ENCODE measurements around the gene SH3RF3.
A peak's percentile ranks its signal among the peaks of the same experiment; 100 is the strongest.

The SH3RF3 gene

DNA sequence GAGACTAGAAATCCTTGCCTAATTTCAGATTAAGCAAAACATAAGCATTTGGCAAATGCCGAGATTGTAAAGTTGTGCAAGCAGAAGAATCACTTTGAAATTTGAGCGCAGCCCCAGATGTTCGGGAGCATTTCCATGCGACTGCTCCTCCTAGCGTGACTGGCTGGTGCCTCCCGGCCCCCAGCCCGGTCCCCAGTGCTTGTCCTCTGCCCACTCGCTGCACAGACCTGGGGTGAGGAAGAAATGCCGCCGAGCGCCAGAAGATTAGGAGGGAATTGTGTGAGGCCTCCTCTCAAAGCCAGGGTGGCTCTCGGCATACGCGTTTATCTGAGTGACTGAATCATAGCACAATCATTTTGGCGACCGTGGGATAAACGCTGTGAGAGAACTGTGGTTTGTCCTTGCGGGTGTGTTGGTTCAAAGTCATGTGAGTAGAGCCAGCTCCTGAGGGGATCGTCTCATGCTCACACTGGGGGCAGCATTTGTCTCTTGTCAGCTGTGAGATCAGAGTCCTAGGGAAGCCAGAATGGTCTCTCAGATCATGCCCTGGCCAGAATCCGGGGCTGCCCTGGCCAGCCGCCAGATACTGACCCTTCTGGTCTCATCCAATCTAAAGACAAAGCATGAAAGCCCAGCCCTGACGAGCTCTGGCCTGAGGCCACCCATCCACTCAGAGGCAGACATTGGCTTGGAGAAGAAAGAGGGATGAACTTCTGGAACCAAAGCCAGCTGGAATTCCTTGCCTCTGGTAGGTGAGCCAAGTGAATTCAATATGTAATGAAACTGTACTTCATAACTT is 189.3 kb downstream of the SH3RF3 start:
- in situ Hi-C loops (cut with HindIII; ENCODE audit: low pct_unique_long_range_greater_than_20kb, low sequenced_read_pairs) = no loop called here
- no peak for DNase-seq (ENCODE audit: low read depth in 1 of 2, low spot score in 1 of 2)
- TF ChIP-seq JUND (IDR thresholded peaks at IDR 0.05; ENCODE audit: low read depth) = no peak

DNA sequence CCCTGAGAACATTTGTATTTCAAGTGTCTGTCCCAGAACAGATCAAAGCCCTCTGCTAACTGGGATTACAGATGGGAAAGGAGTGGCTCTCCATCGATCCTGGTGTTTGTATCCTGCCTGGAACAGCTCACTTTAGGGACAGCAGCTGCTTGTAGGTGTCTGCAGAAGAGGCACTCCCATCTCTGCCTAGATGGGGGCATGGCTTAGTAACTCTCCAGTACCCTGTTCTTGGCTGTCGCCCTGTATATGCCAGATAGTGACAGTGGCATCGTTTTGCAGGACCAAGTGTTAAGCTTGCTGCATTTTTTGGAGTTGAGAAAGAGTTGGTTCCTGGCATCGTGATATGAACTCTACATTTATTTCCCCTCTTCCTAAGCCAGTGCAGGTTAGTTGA is 189.9 kb downstream of the SH3RF3 start:
- in situ Hi-C loops (cut with HindIII; ENCODE audit: low pct_unique_long_range_greater_than_20kb, low sequenced_read_pairs) = no loop called here
- no peak for DNase-seq (ENCODE audit: low read depth in 1 of 2, low spot score in 1 of 2)
- no peak for TF ChIP-seq JUND (IDR thresholded peaks at IDR 0.05; ENCODE audit: low read depth)

DNA sequence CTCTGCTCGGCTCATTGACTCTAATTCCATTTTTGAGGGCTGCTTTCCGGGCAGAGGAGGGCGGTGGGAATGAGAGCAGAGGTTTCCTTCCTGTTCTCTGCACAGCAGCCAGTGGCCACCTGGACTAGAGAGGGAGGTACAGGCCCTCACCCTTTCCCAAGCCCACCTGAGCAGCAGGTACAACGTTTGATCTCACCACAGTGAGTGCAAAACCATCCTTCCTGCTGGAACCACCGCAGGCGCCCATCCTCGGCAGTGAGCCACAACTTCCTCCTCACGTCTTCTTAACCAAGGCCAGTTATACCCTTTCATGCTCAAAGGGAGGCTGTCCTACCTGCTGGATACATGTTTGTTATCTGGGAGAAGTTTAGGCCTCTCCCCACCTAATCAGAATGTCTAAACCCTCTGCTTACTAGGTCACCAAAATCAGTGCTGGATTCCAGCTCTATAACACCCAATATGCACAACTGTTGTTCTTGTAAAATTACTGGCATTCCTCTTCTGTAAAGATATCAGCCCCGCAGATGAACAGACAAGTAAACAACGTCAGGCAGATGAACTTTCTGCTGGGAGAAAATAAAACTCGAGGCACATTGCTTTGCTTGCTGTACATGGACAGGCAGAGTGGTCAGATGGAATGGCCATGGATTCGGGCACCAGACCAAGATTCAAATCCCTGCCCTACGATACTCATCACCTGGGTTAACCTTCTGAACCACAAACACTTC is 191.4 kb downstream of the SH3RF3 start:
- in situ Hi-C loops (cut with HindIII; ENCODE audit: low pct_unique_long_range_greater_than_20kb, low sequenced_read_pairs) = no loop called here
- no peak for DNase-seq (ENCODE audit: low read depth in 1 of 2, low spot score in 1 of 2)
- TF ChIP-seq JUND (IDR thresholded peaks at IDR 0.05; ENCODE audit: low read depth) = no peak

DNA sequence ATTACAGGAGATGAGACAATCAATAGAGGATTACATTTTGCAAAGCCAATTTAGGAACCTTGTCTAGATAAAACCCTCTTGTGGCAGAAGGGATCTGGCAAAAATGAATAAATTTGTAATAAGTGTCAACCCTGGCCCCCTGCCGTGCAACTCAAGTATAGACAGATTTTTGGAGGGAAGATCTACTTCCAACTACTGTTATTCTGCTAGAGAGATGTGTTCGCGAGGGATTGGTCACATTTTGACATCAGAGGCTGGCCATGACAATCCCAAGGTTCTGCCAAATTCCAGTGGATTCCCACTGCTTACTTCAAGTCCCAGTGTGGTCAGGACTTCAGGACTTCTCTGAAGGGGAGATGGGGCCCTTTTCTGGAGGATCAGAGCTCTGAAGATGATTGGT is 192.6 kb downstream of the SH3RF3 start:
- no peak for TF ChIP-seq JUND (IDR thresholded peaks at IDR 0.05; ENCODE audit: low read depth)
- DNase-seq (ENCODE audit: low read depth in 1 of 2, low spot score in 1 of 2) = no peak
- in situ Hi-C loops (cut with HindIII; ENCODE audit: low pct_unique_long_range_greater_than_20kb, low sequenced_read_pairs) = no loop called here

DNA sequence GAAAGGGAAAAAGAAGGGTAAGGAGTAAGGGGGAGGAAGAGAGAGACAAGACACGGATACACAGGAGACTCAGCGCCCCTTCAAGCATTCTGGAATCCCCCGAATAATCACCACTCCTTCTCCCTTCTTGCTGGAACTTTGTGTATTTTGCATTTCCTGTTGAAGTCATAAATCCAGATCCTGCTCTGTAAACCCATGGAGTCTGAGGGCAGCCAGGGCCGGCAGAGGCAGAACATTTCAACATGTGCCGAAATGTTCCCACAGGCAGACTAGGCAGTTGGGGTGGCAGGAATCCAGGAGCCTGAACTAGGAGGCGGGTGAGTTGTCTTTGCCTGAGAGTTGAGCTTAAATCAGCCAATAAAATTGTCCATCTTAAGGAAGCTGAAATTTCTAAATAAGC is 193.1 kb downstream of the SH3RF3 start:
- TF ChIP-seq JUND (IDR thresholded peaks at IDR 0.05; ENCODE audit: low read depth) = no peak
- in situ Hi-C loops (cut with HindIII; ENCODE audit: low pct_unique_long_range_greater_than_20kb, low sequenced_read_pairs) = no loop called here
- DNase-seq (ENCODE audit: low read depth in 1 of 2, low spot score in 1 of 2) = no peak

DNA sequence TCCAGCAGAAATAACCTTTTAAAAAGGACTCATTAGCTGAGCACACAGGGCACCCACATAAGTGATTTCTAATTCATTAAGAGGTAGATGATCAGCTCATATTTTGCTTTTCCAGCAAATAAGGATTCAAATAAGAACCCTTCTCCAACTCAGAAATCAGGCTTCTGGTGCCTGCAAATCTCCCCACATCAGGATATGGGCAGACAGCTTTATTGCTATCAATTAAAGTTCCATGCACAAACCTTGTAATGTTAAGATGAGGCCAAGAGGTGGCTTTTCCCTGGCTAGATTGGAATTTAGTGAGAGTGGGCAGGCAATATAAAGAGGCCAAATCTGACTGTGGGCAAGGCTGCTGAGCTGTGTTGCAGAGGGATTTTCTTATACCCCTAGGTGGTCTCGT is 193.6 kb downstream of the SH3RF3 start:
- no peak for DNase-seq (ENCODE audit: low read depth in 1 of 2, low spot score in 1 of 2)
- TF ChIP-seq JUND (IDR thresholded peaks at IDR 0.05; ENCODE audit: low read depth) = no peak
- in situ Hi-C loops (cut with HindIII; ENCODE audit: low pct_unique_long_range_greater_than_20kb, low sequenced_read_pairs) = no loop called here

DNA sequence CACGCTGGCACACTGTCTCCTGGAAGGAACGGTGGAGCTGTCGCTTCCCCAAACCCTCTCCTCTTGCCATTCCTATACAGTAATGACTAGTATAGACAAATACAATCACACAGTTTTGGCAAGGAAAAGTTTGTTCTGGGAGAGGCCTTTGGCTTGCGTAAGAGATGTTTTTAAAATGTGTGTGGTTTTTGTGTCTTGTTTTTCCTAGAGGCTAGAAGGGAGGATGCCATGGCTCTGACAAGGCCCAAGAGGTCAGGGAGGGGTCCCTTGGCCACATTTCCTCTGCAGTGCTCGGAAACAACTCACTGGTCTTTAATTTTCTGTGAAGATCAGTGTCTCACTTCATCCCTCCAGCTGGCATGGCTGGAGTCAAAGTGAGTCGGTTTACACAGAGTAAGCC is 195.9 kb downstream of the SH3RF3 start:
- DNase-seq (ENCODE audit: low read depth in 1 of 2, low spot score in 1 of 2) = no peak
- in situ Hi-C loops (cut with HindIII; ENCODE audit: low pct_unique_long_range_greater_than_20kb, low sequenced_read_pairs) = no loop called here
- TF ChIP-seq JUND (IDR thresholded peaks at IDR 0.05; ENCODE audit: low read depth) = no peak

DNA sequence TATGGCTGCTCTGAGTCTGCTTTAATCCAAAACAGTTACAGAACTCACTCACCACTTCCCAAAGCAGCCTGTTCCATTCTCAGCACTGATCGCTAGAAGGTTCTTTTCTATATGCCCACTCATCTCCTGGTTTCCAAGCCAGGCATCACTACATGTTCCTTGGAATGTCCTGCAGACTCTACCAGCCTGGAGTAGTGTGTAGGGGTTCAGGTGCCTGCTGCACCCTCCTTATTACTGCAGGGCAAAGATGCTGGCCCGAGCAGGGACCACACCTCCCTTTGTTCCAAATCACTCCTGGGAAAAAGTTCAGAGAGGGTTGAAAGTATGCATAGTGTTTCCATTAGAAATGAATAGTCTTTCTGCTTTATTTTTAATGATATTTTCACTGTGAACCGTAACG is 196.6 kb downstream of the SH3RF3 start:
- DNase-seq (ENCODE audit: low read depth in 1 of 2, low spot score in 1 of 2) = no peak
- in situ Hi-C loops (cut with HindIII; ENCODE audit: low pct_unique_long_range_greater_than_20kb, low sequenced_read_pairs) = no loop called here
- TF ChIP-seq JUND (IDR thresholded peaks at IDR 0.05; ENCODE audit: low read depth) = no peak

DNA sequence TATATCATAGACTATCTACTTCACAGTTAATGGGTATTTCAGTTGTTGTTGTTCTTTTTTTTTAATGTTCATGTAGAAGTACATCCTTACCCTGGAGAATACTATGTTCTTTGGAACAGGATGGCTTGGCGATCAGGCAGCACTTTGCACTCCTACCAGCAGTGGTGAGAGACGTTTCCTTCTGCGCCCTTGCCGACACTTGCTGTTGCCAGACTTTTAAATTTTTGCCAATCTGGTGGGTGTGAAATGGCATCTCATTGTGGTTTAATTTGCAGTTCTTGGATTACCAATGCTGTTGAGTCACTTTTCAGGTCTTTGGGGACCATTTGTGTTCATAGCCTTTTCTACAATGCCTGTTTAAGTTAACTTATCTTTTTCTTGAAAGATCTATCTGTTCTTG is 197.3 kb downstream of the SH3RF3 start:
- in situ Hi-C loops (cut with HindIII; ENCODE audit: low pct_unique_long_range_greater_than_20kb, low sequenced_read_pairs) = no loop called here
- DNase-seq (ENCODE audit: low read depth in 1 of 2, low spot score in 1 of 2) = no peak

DNA sequence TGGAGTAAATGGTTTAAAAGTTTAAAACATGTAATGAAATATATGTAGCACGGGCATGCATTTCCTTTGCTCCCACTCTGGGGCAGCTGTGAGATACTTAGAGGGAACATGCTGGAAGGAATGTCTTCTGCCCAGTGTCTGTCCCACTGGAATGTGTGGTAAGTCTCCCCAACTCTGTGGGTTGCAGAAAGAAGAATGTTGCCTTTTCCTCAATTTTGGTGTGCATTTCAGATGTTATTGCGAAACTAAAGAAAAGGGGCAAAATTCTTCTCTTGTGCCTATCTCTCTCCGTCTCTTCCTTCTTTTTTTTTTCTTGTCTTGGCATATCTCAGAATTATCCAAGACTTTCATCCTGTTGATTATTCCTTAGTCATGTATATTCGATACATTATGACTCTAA is 201.1 kb downstream of the SH3RF3 start:
- no peak for DNase-seq (ENCODE audit: low read depth in 1 of 2, low spot score in 1 of 2)
- no peak for TF ChIP-seq JUND (IDR thresholded peaks at IDR 0.05; ENCODE audit: low read depth)
- in situ Hi-C loops (cut with HindIII; ENCODE audit: low pct_unique_long_range_greater_than_20kb, low sequenced_read_pairs) = no loop called here

More for the DNA sequence above, 197.3 kb downstream of the SH3RF3 start:
- TF ChIP-seq JUND (IDR thresholded peaks at IDR 0.05; ENCODE audit: low read depth) = no peak

DNA sequence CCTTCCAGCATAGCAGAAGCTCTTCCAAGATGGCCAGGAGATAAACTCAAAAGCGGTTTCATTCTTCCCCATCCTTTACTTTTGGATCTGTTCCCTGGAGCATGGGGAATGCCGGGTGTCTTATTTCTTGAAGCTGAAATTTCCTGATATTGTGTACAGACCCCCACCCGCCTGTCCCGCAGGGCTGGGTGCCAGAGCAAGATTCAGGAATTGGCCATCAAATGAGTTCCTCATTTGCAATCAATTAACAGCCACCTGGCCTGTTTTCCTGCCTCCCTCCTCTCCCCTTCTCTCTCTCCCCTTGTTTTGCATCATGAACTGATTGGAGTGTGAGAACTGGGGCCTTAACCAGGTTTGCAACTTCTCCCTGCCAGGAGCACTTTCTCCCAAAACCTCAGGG is 202.1 kb downstream of the SH3RF3 start:
- DNase-seq (ENCODE audit: low read depth in 1 of 2, low spot score in 1 of 2) = no peak
- TF ChIP-seq JUND (IDR thresholded peaks at IDR 0.05; ENCODE audit: low read depth) = no peak
- in situ Hi-C loops (cut with HindIII; ENCODE audit: low pct_unique_long_range_greater_than_20kb, low sequenced_read_pairs) = no loop called here

DNA sequence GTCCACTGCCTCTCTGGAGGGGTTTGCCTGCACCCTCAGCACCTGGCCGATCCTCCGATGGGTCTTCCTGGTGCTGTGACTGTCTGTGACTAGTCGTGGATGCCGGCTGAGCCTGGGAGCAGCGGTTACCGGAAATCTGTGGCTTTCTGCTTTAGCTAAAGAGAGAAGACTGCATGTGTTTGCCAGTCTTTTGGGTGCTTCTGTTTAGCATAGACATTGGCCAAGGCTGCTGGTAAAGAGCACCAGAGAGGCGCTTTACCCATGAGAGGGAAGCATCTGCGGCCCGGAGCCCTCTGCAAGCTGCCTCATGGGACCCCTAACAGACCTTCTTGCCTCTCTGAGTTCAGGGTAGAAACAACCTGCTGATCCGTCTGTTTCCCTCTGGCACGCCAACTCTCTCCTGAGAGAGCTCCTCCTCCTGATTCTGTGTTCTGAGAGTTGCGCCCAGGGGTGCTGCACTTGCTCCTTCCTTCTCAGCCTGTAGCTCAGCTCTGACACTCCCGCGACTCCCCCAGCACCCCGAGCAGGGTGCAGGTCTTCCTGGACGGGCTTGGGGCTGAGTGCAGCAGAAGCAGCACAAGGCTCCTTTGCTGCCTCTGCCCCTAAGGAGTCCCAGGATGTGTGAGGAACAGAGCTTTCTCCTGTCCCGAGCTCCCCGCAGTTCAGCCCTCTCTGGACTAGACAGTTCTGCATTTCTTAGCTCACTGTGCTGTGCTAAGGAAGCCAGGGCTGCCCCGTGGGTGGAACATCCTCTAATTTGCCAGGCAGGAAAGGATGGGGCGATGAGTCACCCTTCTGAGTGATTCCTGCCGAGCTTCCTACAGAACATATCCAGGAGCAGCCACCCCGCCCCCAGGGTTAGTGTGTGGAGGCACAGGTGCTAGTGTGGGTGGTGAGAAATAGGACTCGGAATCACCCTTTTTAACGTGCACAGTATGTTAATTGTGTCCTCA is 203.2 kb downstream of the SH3RF3 start:
- TF ChIP-seq JUND (IDR thresholded peaks at IDR 0.05; ENCODE audit: low read depth) = no peak
- DNase-seq (ENCODE audit: low read depth in 1 of 2, low spot score in 1 of 2) = peak in 1 of 2 experiments; percentile 36
- in situ Hi-C loops (cut with HindIII; ENCODE audit: low pct_unique_long_range_greater_than_20kb, low sequenced_read_pairs) = no loop called here
